H1 (cell line): ENCODE data around the gene EDDM3A. TPM values are rescaled to one million over a fixed set of nuclear protein-coding genes. Genes with fewer than 3 reads are reported as not detected.

Experiments used
- CTCF ChIA-PET: fragments of 300-600 bp; sonication (Branson Sonifier 250); formaldehyde crosslinking; loops from one replicate; lab custom pipeline; 2021; ENCODE audit not compliant: partially characterized antibody; lab: Charles Lee
- POLR2A ChIA-PET: fragments of 300-600 bp; sonication (Branson Sonifier 250); formaldehyde crosslinking; loops from one replicate; lab custom pipeline; 2021; ENCODE audit warnings: inconsistent platforms; ENCODE audit not compliant: partially characterized antibody; lab: Charles Lee
- DNase-seq, 2 experiments: peaks; one replicate each; pipeline versions ENCODE4 v3.0.0 to v3.0.0-alpha.2; 2010 to 2022; ENCODE audit warnings: low spot score in 2 of 2, low read depth in 1 of 2, mixed read lengths in 1 of 2
- FAIRE-seq: peaks from 2 replicates; lab custom pipeline; 2011; peaks lifted over from hg19 to GRCh38; lab: Jason Lieb, UNC
- H2AFZ ChIP-seq: 2 replicates; pipeline ENCODE4 v1.8.1; 2012; ENCODE audit warnings: low read length, inconsistent platforms
- H2AK5ac ChIP-seq: 2 replicates; pipeline ENCODE4 v1.6.1; 2013; ENCODE audit warnings: low read depth, low read length
- H2BK120ac ChIP-seq: replicated peaks from 2 replicates; pipeline ENCODE3; 2013; ENCODE audit warnings: low read depth, low read length, inconsistent platforms
- H2BK12ac ChIP-seq: 2 replicates; pipeline ENCODE4 v1.6.1; 2013; ENCODE audit warnings: low read depth, low read length
- H2BK15ac ChIP-seq: 2 replicates; pipeline ENCODE4 v1.6.1; 2013; ENCODE audit warnings: low read length
- H2BK20ac ChIP-seq: 2 replicates; pipeline ENCODE4 v1.6.1; 2013; ENCODE audit warnings: low read length
- H2BK5ac ChIP-seq: 2 replicates; pipeline ENCODE4 v1.6.1; 2013; ENCODE audit warnings: low read depth, low read length
- H3K14ac ChIP-seq: 2 replicates; pipeline ENCODE4 v1.6.1; 2013; ENCODE audit warnings: inconsistent platforms; ENCODE audit not compliant: insufficient read length
- H3K18ac ChIP-seq: 2 replicates; pipeline ENCODE4 v1.6.1; 2013; ENCODE audit warnings: low read length; ENCODE audit errors: extremely low read depth
- H3K23ac ChIP-seq: 2 replicates; pipeline ENCODE4 v1.6.1; 2013; ENCODE audit warnings: inconsistent platforms; ENCODE audit not compliant: insufficient read length
- H3K23me2 ChIP-seq: 2 replicates; pipeline ENCODE4 v1.6.1; 2013; ENCODE audit warnings: low read depth, low read length
- H3K27ac ChIP-seq: 2 replicates; pipeline ENCODE4 v1.6.1; 2011; ENCODE audit warnings: low read depth, low read length, inconsistent platforms
- H3K27me3 ChIP-seq, 4 experiments: replicated peaks in 1 of 4; 1 replicate in 1 of 4; 2 replicates in 3 of 4; pipeline versions ENCODE4 v1.6.1 to v1.8.1; 2011 to 2013; ENCODE audit warnings: low read length in 3 of 4, mild to moderate bottlenecking in 3 of 4, inconsistent platforms in 2 of 4, mixed read lengths in 2 of 4, moderate library complexity in 1 of 4; ENCODE audit not compliant: control insufficient read depth in 3 of 4, insufficient read depth in 3 of 4; ENCODE audit errors: extremely low read depth in 1 of 4
- H3K36me3 ChIP-seq, 4 experiments: 2 replicates each; pipeline versions ENCODE4 v1.6.1 to v1.8.1; 2011 to 2013; ENCODE audit warnings: mild to moderate bottlenecking in 4 of 4, low read length in 3 of 4, moderate library complexity in 2 of 4, control low read depth in 1 of 4, inconsistent platforms in 1 of 4; ENCODE audit not compliant: insufficient read depth in 4 of 4, control insufficient read depth in 2 of 4
- H3K4ac ChIP-seq: replicated peaks from 2 replicates; pipeline ENCODE3; 2013; ENCODE audit warnings: low read length, low read depth, mixed read lengths, inconsistent platforms; ENCODE audit not compliant: insufficient read length
- H3K4me1 ChIP-seq, 4 experiments: replicated peaks in 1 of 4; 1 replicate in 1 of 4; 2 replicates in 3 of 4; pipeline versions ENCODE4 v1.6.1 to v1.8.1; 2011 to 2013; ENCODE audit warnings: low read length in 3 of 4, inconsistent platforms in 2 of 4, mixed read lengths in 1 of 4; ENCODE audit not compliant: insufficient read depth in 4 of 4, control insufficient read depth in 3 of 4
- H3K4me2 ChIP-seq, 2 experiments: 2 replicates each; pipeline versions ENCODE4 v1.6.1 to v1.8.1; 2011 to 2013; ENCODE audit warnings: low read depth in 2 of 2, low read length in 2 of 2, control low read depth in 1 of 2, inconsistent platforms in 1 of 2, mild to moderate bottlenecking in 1 of 2; ENCODE audit not compliant: insufficient read depth in 1 of 2
- H3K4me3 ChIP-seq, 4 experiments: fragments of 200-600, 300-600 bp in 1 of 4; sonication (generic), shearing (Covaris generic), sonication (Bioruptor Twin) in 1 of 4; 2 replicates each; pipeline versions ENCODE4 v1.5.1 to v1.8.1; 2011 to 2016; ENCODE audit warnings: low read length in 4 of 4, low read depth in 3 of 4, control low read depth in 2 of 4, inconsistent platforms in 2 of 4, mild to moderate bottlenecking in 2 of 4, mixed read lengths in 1 of 4, moderate library complexity in 1 of 4; ENCODE audit not compliant: insufficient read depth in 2 of 4; ENCODE audit errors: extremely low read depth in 1 of 4
- H3K56ac ChIP-seq: replicated peaks from 2 replicates; pipeline ENCODE3; 2013; ENCODE audit warnings: low read depth, mild to moderate bottlenecking, mixed read lengths, low read length, inconsistent platforms; ENCODE audit not compliant: insufficient read length
- H3K79me1 ChIP-seq: 2 replicates; pipeline ENCODE4 v1.6.1; 2013; ENCODE audit warnings: low read depth, low read length, control low read depth
- H3K79me2 ChIP-seq, 2 experiments: 2 replicates each; pipeline versions ENCODE4 v1.6.1 to v1.8.1; 2012 to 2013; ENCODE audit warnings: low read length in 2 of 2, mild to moderate bottlenecking in 2 of 2, inconsistent platforms in 1 of 2; ENCODE audit not compliant: insufficient read depth in 2 of 2, control insufficient read depth in 1 of 2
- H3K9ac ChIP-seq, 4 experiments: replicated peaks in 1 of 4; 1 replicate in 1 of 4; 2 replicates in 3 of 4; pipeline versions ENCODE4 v1.6.1 to v1.8.1; 2011 to 2013; ENCODE audit warnings: low read depth in 3 of 4, low read length in 3 of 4, control low read depth in 2 of 4, mild to moderate bottlenecking in 2 of 4, moderate library complexity in 2 of 4, inconsistent platforms in 1 of 4; ENCODE audit errors: extremely low read depth in 1 of 4
- H3K9me3 ChIP-seq, 2 experiments: 2 replicates each; pipeline versions ENCODE4 v1.6.1 to v1.8.1; 2012 to 2013; ENCODE audit warnings: mild to moderate bottlenecking in 2 of 2, moderate library complexity in 2 of 2, control low read depth in 1 of 2, inconsistent platforms in 1 of 2, low read depth in 1 of 2, low read length in 1 of 2, mixed read lengths in 1 of 2; ENCODE audit not compliant: insufficient read depth in 2 of 2
- H4K20me1 ChIP-seq, 2 experiments: replicated peaks in 1 of 2; 2 replicates each; pipeline versions ENCODE3 to v1.8.1; 2011 to 2013; ENCODE audit warnings: inconsistent platforms in 2 of 2, low read length in 2 of 2, mild to moderate bottlenecking in 1 of 2; ENCODE audit not compliant: insufficient read depth in 2 of 2, control insufficient read depth in 1 of 2
- H4K5ac ChIP-seq: 2 replicates; pipeline ENCODE4 v1.6.1; 2013; ENCODE audit warnings: low read length, low read depth, mixed read lengths, inconsistent platforms; ENCODE audit not compliant: insufficient read length
- H4K8ac ChIP-seq: 2 replicates; pipeline ENCODE4 v1.8.0; 2013; ENCODE audit warnings: mild to moderate bottlenecking, moderate library complexity, low read length, inconsistent platforms; ENCODE audit not compliant: insufficient read depth; ENCODE audit errors: extremely low read depth
- H4K91ac ChIP-seq: replicated peaks from 2 replicates; pipeline ENCODE3; 2013; ENCODE audit warnings: low read length, mixed read lengths, inconsistent platforms; ENCODE audit not compliant: insufficient read length
- CEBPB ChIP-seq: IDR thresholded peaks from 2 replicates; pipeline ENCODE4 v1.6.1; 2012; ENCODE audit warnings: low read depth, low read length
- HDAC6 ChIP-seq: IDR thresholded peaks from one replicate; pipeline ENCODE4 v1.7.1; 2012; ENCODE audit warnings: low read depth, mild to moderate bottlenecking, inconsistent platforms, low read length, moderate library complexity
- WGBS, 2 experiments: shearing (Covaris generic) in 1 of 2; methylation state at CpG; one replicate each; pipeline versions ENCODE4 v1.1.6 to v1.1.7; 2013 to 2015; ENCODE audit warnings: low lambda C conversion rate in 2 of 2, mixed read lengths in 2 of 2, inconsistent platforms in 1 of 2, low coverage in 1 of 2, missing lambda C conversion rate in 1 of 2; ENCODE audit not compliant: insufficient replicate concordance in 2 of 2, insufficient coverage in 1 of 2, insufficient read length in 1 of 2; ENCODE audit errors: extremely low coverage in 1 of 2, missing lambda C conversion rate in 1 of 2; 5-methylcytosine and 5-hydroxymethylcytosine counted together
- polyA plus RNA-seq, 7 experiments: library from polyadenylated mRNA; depleted of rRNA in 3 of 7; stranded (reverse) in 5 of 7; unstranded in 2 of 7; fragments of >200 nt in 5 of 7; fragments of 200-250 nt in 2 of 7; gene quantifications; 1 replicate in 5 of 7; 2 replicates in 1 of 7; 4 replicates in 1 of 7; pipeline versions ENCODE4 v1.2.1 to v1.2.3, GENCODE V29; 2011 to 2013; ENCODE audit warnings: missing spikeins in 2 of 7, mixed read lengths in 2 of 7
- total RNA-seq: library from RNA; stranded (reverse); fragmentation: NEBNext Ultra II Directional; extraction: Animal tissue kit (Norgen Biotek cat#: 25700); gene quantifications from 2 replicates; pipeline ENCODE4 v1.2.1, GENCODE V29; 2021

Gene EDDM3A
- total and polyA plus RNA-seq, 2 of the 8 experiments (the other 6 are each of a cell fraction or from before 2014, with no cell fraction given), result 0.09 TPM; not detected in 1

GRCh38 chr14:20792556-20792955 is 46.9 kb downstream of the EDDM3A start:
- Histone ChIP-seq H3K14ac (no peak overlapping the region), H4K5ac (no peak overlapping the region), H2AK5ac (no peak overlapping the region), H3K27me3 (no peaks in the 10 kb centered on the region), H3K23me2 (no peaks in the 10 kb centered on the region), H3K79me2 (no peaks in the 10 kb centered on the region), H3K9me3 (no peaks in the 10 kb centered on the region), H3K4me3 (no peak overlapping the region), H3K27ac (no peak overlapping the region), H3K4me1 (peaks cover 0 to 2% (median 0%) of the 10 kb centered on the region in 4 experiments; a peak in 1 of 7 replicates), H2BK120ac (no peak overlapping the region), H2AFZ (no peak overlapping the region), H4K20me1 (no peaks in the 10 kb centered on the region), H3K56ac (no peak overlapping the region), H3K4ac (no peak overlapping the region), H3K9ac (no peak overlapping the region), H2BK5ac (no peak overlapping the region), H3K36me3 (no peaks in the 10 kb centered on the region), H3K23ac (no peak overlapping the region), H4K8ac (no peak overlapping the region), H3K79me1 (no peaks in the 10 kb centered on the region), H3K18ac (no peak overlapping the region), H2BK20ac (no peak overlapping the region), H4K91ac (no peak overlapping the region), H2BK15ac (no peak overlapping the region), H3K4me2 (no peak overlapping the region), H2BK12ac (no peak overlapping the region)
- no peak for DNase-seq
- TF ChIP-seq CEBPB, result no peak
- TF ChIP-seq HDAC6, result no peak
- ChIA-PET CTCF (interaction anchor here (0.9 to 1.6 kb wide), 4 partner anchors 29 to 96 kb away, joined by 3 read pairs; no protein-coding TSS in a partner anchor), POLR2A (no interaction called here)
- 95% methylated on average over 4 of the region's 4 CpGs; no CpG with 5 or more reads in 1 of the 2 experiments for WGBS, 2 experiments
- no peak for FAIRE-seq
